K562 (cell line): ENCODE results near the gene EGLN1. TPM values are rescaled to one million over a fixed set of nuclear protein-coding genes. Genes with fewer than 3 reads are reported as not detected.

Source experiments
- ATAC-seq: fragments of 200-7000 bp; cut with Tn5 transposase; 3 replicates; pipeline ENCODE4 v1.9.1; 2020; ENCODE audit warnings: moderate library complexity
- BruUV-seq: library from RNA; stranded (reverse); fragments of 400-500 nt; replicated peaks from 2 replicates; lab custom pipeline; 2021; lab: Mats Ljungman, UMichigan
- CTCF ChIA-PET: fragments of 300-600 bp; formaldehyde crosslinking; extraction: SDS; loops from one replicate; lab custom pipeline; 2021; ENCODE audit warnings: low intra/inter-chr PET ratio; lab: Yijun Ruan, JAX
- POLR2A ChIA-PET: fragments of 300-600, 350-650 bp; sonication (Branson Sonifier 250); formaldehyde crosslinking; extraction: SDS; loops from one replicate; lab custom pipeline; 2021; ENCODE audit warnings: antibody characterized with exemption, inconsistent platforms; lab: Yijun Ruan, JAX
- DNase-seq, 4 experiments: peaks; one replicate each; pipeline versions ENCODE4 v3.0.0 to v3.0.0-alpha.2; 2011 to 2018; ENCODE audit warnings: low spot score in 3 of 4, mixed read lengths in 3 of 4; ENCODE audit errors: extremely low read depth in 1 of 4
- FAIRE-seq: peaks from 2 replicates; lab custom pipeline; 2011; peaks lifted over from hg19 to GRCh38; lab: Jason Lieb, UNC
- H2AFZ ChIP-seq: 2 replicates; pipeline ENCODE4 v1.6.0; 2011; ENCODE audit warnings: low read depth, low read length, control low read depth, inconsistent platforms
- H3K27ac ChIP-seq: fragments of 200-600 bp; 3 replicates; pipeline ENCODE4 v1.8.0; 2011; ENCODE audit warnings: low read depth, mild to moderate bottlenecking, control low read depth, inconsistent platforms, low read length, moderate library complexity, mixed read lengths; ENCODE audit errors: extremely low read depth
- H3K27me3 ChIP-seq, 2 experiments: fragments of 300-600 bp in 1 of 2; 2 replicates in 1 of 2; 3 replicates in 1 of 2; pipeline versions ENCODE4 v1.6.0 to v1.8.0; 2011; ENCODE audit warnings: inconsistent platforms in 2 of 2, low read length in 2 of 2, mild to moderate bottlenecking in 1 of 2, mixed read lengths in 1 of 2, moderate library complexity in 1 of 2; ENCODE audit not compliant: control insufficient read depth in 2 of 2, insufficient read depth in 2 of 2
- H3K36me3 ChIP-seq: fragments of 300-600 bp; 3 replicates; pipeline ENCODE4 v1.8.0; 2011; ENCODE audit warnings: mild to moderate bottlenecking, low read length, inconsistent platforms; ENCODE audit not compliant: control insufficient read depth, insufficient read depth
- H3K4me1 ChIP-seq, 2 experiments: fragments of 200-600 bp in 1 of 2; replicated peaks in 1 of 2; 2 replicates in 1 of 2; 3 replicates in 1 of 2; pipeline versions ENCODE4 v1.5.1 to v1.8.0; 2011; ENCODE audit warnings: inconsistent platforms in 2 of 2, low read length in 2 of 2, mild to moderate bottlenecking in 1 of 2, mixed read lengths in 1 of 2, moderate library complexity in 1 of 2; ENCODE audit not compliant: control insufficient read depth in 2 of 2, insufficient read depth in 2 of 2
- H3K4me2 ChIP-seq: 2 replicates; pipeline ENCODE4 v1.6.1; 2011; ENCODE audit warnings: low read length, control low read depth, inconsistent platforms, mixed read lengths; ENCODE audit not compliant: insufficient read depth
- H3K4me3 ChIP-seq: fragments of 200-600 bp; sonication (generic), shearing (Covaris generic); 2 replicates; pipeline ENCODE4 v1.5.1; 2016; ENCODE audit warnings: control low read depth, inconsistent platforms
- H3K79me2 ChIP-seq: fragments of 200-600 bp; 3 replicates; pipeline ENCODE4 v1.8.0; 2011; ENCODE audit warnings: low read length, inconsistent platforms; ENCODE audit not compliant: control insufficient read depth, insufficient read depth
- H3K9ac ChIP-seq, 2 experiments: 2 replicates each; pipeline versions ENCODE4 v1.6.0 to v1.6.1; 2011; ENCODE audit warnings: low read depth in 2 of 2, low read length in 2 of 2, control low read depth in 1 of 2, inconsistent platforms in 1 of 2, mild to moderate bottlenecking in 1 of 2, mixed read lengths in 1 of 2; ENCODE audit not compliant: insufficient read depth in 1 of 2
- H3K9me1 ChIP-seq: one replicate; pipeline ENCODE4 v1.6.0; 2011; ENCODE audit warnings: inconsistent platforms, mild to moderate bottlenecking, low read length, moderate library complexity; ENCODE audit not compliant: control insufficient read depth, insufficient read depth
- H3K9me3 ChIP-seq: replicated peaks from 2 replicates; pipeline ENCODE4 v1.5.1; 2011; ENCODE audit warnings: low read depth, low read length, inconsistent platforms; ENCODE audit not compliant: control insufficient read depth, insufficient read depth
- H4K20me1 ChIP-seq: replicated peaks from 2 replicates; pipeline ENCODE4 v1.6.1; 2011; ENCODE audit warnings: low read length, inconsistent platforms, mixed read lengths; ENCODE audit not compliant: control insufficient read depth, insufficient read depth
- DACH1 ChIP-seq: fragments of 450-650 bp; IDR thresholded peaks from 2 replicates; pipeline ENCODE4 v1.6.1; 2018; ENCODE audit not compliant: partially characterized antibody
- EZH2 ChIP-seq: IDR thresholded peaks from 2 replicates; pipeline ENCODE4 v1.6.1; 2012; ENCODE audit warnings: low read depth, mild to moderate bottlenecking, inconsistent platforms, low read length, borderline replicate concordance
- LEF1 ChIP-seq: fragments of 450-650 bp; IDR thresholded peaks from 2 replicates; pipeline ENCODE4 v1.6.1; 2016; ENCODE audit warnings: mild to moderate bottlenecking
- NR3C1 ChIP-seq: sonication (generic); formaldehyde crosslinking; IDR thresholded peaks from 2 replicates; pipeline ENCODE4 v1.8.1; 2022; ENCODE audit warnings: missing genetic modification reagents
- WGBS: fragments of 100-300 bp; shearing (Covaris generic); methylation state at CpG from one replicate; pipeline ENCODE4 v1.1.6; 2016; ENCODE audit warnings: low coverage, mixed read lengths; ENCODE audit not compliant: insufficient coverage; ENCODE audit errors: missing lambda C conversion rate; 5-methylcytosine and 5-hydroxymethylcytosine counted together
- in situ Hi-C: fragments of 300-500 bp; cut with MboI; formaldehyde crosslinking; loops from 4 replicates; pipeline ENCODE4 v1.15.0; 2018; ENCODE audit warnings: inconsistent platforms, mixed read lengths
- intact Hi-C: fragments of 100-400 bp; cut with micrococcal nuclease; formaldehyde crosslinking; loops from 2 replicates; pipeline ENCODE4 v1.14.2; 2022
- polyA plus RNA-seq, 8 experiments: library from polyadenylated mRNA; depleted of rRNA in 4 of 8; stranded (reverse) in 5 of 8; unstranded in 3 of 8; fragments of >200 nt; fragmentation: Nextera tagmentation in 2 of 8; fragmentation: Illumina TruSeq in 1 of 8; extraction: Ambion mirVana in 2 of 8; extraction: Trizol in 1 of 8; gene quantifications; 2 replicates each; pipeline versions ENCODE4 v1.2.1 to v1.2.3, GENCODE V29; 2011 to 2014; ENCODE audit warnings: inconsistent platforms in 1 of 8, missing spikeins in 1 of 8
- total RNA-seq, 7 experiments: library from RNA; depleted of rRNA in 6 of 7; stranded (reverse); fragments of >200 nt in 6 of 7; fragmentation: Illumina TruSeq in 2 of 7; extraction: Trizol in 2 of 7; gene quantifications; 2 replicates each; pipeline versions ENCODE4 v1.2.1 to v1.2.3, GENCODE V29; 2011 to 2021; ENCODE audit warnings: low replicate concordance in 1 of 7
- TF ChIP-seq, protein P1 (sequence below), 2 experiments: fragments of 450-650 bp; formaldehyde crosslinking in 1 of 2; IDR thresholded peaks; 2 replicates each; pipeline versions ENCODE4 v1.4.0 to v1.6.1; 2014 to 2020; ENCODE audit warnings: mild to moderate bottlenecking in 2 of 2, borderline replicate concordance in 1 of 2, low read depth in 1 of 2
- TF ChIP-seq, protein P2 (sequence below): fragments of 450-650 bp; IDR thresholded peaks from 2 replicates; pipeline ENCODE4 v1.6.1; 2016; ENCODE audit warnings: low read depth

The EGLN1 gene
- total and polyA plus RNA-seq, 9 of the 15 experiments (the other 6 are each of a cell fraction or from before 2014, with no cell fraction given): 5.2 to 54.3 (median 24.6) TPM

DNA sequence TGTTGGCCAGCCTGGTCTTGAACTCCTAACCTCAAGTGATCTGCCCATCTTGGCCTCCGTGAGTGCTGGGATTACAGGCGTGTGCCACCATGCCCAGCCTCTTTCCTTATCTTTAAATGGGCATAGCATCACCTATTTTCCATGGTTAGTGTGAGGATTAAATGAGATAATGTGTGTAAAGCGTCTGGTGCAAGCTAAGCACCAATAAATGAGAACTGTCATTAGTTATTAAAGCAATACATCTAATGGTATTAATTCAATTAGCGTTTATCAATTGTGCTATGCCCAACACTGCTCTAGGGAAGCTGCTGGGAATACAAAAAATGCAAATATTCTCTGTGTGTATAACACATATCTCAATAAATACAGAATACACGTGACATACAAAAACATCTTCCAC is 94.5 kb downstream of the EGLN1 start:
- Histone ChIP-seq H3K27ac (no peak overlapping the region), H3K4me3 (no peak overlapping the region), H3K4me2 (no peak overlapping the region), H3K27me3 (peaks cover 5 to 6% of the 10 kb centered on the region in 2 experiments; a peak in 3 of 5 replicates), H3K4me1 (no peaks in the 10 kb centered on the region; a peak in 1 of 5 replicates), H3K9me1 (no peaks in the 10 kb centered on the region), H2AFZ (no peak overlapping the region), H3K9ac (no peak overlapping the region), H3K79me2 (peaks cover under 1% of the 10 kb centered on the region; the same call in 1 of the 3 replicates), H4K20me1 (no peaks in the 10 kb centered on the region), H3K9me3 (no peaks in the 10 kb centered on the region), H3K36me3 (no peaks in the 10 kb centered on the region; the same call in 2 of the 3 replicates)
- FAIRE-seq (no peak), ATAC-seq (no peak), DNase-seq (no peak)
- CTCF ChIA-PET: no interaction called here
- no TSS peak for BruUV-seq
- 1% methylated on average over 5 of the region's 5 CpGs for WGBS
- POLR2A ChIA-PET: no interaction called here
- in situ Hi-C loops: no loop called here
- intact Hi-C loops: no loop called here
- TF ChIP-seq LEF1 (no peak), DACH1 (peak; percentile 16), NR3C1 (no peak), EZH2 (no peak)
- TF ChIP-seq, protein P1, sequence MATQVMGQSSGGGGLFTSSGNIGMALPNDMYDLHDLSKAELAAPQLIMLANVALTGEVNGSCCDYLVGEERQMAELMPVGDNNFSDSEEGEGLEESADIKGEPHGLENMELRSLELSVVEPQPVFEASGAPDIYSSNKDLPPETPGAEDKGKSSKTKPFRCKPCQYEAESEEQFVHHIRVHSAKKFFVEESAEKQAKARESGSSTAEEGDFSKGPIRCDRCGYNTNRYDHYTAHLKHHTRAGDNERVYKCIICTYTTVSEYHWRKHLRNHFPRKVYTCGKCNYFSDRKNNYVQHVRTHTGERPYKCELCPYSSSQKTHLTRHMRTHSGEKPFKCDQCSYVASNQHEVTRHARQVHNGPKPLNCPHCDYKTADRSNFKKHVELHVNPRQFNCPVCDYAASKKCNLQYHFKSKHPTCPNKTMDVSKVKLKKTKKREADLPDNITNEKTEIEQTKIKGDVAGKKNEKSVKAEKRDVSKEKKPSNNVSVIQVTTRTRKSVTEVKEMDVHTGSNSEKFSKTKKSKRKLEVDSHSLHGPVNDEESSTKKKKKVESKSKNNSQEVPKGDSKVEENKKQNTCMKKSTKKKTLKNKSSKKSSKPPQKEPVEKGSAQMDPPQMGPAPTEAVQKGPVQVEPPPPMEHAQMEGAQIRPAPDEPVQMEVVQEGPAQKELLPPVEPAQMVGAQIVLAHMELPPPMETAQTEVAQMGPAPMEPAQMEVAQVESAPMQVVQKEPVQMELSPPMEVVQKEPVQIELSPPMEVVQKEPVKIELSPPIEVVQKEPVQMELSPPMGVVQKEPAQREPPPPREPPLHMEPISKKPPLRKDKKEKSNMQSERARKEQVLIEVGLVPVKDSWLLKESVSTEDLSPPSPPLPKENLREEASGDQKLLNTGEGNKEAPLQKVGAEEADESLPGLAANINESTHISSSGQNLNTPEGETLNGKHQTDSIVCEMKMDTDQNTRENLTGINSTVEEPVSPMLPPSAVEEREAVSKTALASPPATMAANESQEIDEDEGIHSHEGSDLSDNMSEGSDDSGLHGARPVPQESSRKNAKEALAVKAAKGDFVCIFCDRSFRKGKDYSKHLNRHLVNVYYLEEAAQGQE (IDR thresholded peaks at IDR 0.05; ENCODE audit: borderline replicate concordance): no peak
- TF ChIP-seq, protein P1 (CRISPR knock-in tag; IDR thresholded peaks at IDR 0.05; ENCODE audit: low read depth): no peak
- TF ChIP-seq, protein P2, sequence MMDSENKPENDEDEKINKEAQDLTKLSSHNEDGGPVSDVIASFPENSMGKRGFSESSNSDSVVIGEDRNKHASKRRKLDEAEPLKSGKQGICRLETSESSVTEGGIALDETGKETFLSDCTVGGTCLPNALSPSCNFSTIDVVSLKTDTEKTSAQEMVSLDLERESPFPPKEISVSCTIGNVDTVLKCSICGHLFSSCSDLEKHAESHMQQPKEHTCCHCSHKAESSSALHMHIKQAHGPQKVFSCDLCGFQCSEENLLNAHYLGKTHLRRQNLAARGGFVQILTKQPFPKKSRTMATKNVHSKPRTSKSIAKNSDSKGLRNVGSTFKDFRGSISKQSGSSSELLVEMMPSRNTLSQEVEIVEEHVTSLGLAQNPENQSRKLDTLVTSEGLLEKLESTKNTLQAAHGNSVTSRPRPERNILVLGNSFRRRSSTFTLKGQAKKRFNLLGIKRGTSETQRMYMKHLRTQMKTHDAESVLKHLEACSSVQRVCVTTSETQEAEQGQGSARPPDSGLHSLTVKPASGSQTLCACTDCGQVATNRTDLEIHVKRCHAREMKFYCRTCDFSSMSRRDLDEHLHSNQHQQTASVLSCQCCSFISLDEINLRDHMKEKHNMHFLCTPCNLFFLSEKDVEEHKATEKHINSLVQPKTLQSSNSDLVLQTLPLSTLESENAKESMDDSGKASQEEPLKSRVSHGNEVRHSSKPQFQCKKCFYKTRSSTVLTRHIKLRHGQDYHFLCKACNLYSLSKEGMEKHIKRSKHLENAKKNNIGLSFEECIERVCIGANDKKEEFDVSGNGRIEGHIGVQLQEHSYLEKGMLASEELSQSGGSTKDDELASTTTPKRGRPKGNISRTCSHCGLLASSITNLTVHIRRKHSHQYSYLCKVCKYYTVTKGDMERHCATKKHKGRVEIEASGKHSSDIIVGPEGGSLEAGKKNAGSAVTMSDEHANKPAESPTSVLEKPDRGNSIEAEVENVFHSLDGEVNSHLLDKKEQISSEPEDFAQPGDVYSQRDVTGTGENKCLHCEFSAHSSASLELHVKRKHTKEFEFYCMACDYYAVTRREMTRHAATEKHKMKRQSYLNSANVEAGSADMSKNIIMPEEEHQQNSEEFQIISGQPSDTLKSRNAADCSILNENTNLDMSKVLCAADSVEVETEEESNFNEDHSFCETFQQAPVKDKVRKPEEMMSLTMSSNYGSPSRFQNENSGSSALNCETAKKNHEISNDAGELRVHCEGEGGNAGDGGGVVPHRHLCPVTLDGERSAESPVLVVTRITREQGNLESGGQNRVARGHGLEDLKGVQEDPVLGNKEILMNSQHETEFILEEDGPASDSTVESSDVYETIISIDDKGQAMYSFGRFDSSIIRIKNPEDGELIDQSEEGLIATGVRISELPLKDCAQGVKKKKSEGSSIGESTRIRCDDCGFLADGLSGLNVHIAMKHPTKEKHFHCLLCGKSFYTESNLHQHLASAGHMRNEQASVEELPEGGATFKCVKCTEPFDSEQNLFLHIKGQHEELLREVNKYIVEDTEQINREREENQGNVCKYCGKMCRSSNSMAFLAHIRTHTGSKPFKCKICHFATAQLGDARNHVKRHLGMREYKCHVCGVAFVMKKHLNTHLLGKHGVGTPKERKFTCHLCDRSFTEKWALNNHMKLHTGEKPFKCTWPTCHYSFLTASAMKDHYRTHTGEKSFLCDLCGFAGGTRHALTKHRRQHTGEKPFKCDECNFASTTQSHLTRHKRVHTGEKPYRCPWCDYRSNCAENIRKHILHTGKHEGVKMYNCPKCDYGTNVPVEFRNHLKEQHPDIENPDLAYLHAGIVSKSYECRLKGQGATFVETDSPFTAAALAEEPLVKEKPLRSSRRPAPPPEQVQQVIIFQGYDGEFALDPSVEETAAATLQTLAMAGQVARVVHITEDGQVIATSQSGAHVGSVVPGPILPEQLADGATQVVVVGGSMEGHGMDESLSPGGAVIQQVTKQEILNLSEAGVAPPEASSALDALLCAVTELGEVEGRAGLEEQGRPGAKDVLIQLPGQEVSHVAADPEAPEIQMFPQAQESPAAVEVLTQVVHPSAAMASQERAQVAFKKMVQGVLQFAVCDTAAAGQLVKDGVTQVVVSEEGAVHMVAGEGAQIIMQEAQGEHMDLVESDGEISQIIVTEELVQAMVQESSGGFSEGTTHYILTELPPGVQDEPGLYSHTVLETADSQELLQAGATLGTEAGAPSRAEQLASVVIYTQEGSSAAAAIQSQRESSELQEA: no peak
